Activated CD4-positive, alpha-beta T cell treated with anti-CD3 and anti-CD28 coated beads, Interleukin-2, amount 10 ng/mL, durations not matched to agents 24 days and 14 days (primary cell): ENCODE data around the gene ABHD17B. TPM values are rescaled to one million over a fixed set of nuclear protein-coding genes. Genes with fewer than 3 reads are reported as not detected.
"Not testable (repeated sequence)": the region's sequence is repeated elsewhere in the genome, so short reads cannot be mapped to it uniquely, and the experiment has no call there.

Experiments used
- DNase-seq: peaks from one replicate; pipeline ENCODE4 v3.0.0; 2022
- H3K27ac Mint-ChIP-seq: one replicate; pipeline ENCODE4 v1.8.0; 2022; ENCODE audit warnings: mild to moderate bottlenecking, mixed read lengths
- H3K27me3 Mint-ChIP-seq: one replicate; pipeline ENCODE4 v1.8.0; 2022; ENCODE audit warnings: mixed read lengths
- H3K36me3 Mint-ChIP-seq: one replicate; pipeline ENCODE4 v1.8.0; 2022; ENCODE audit warnings: low read depth, mild to moderate bottlenecking, mixed read lengths
- H3K4me1 Mint-ChIP-seq: one replicate; pipeline ENCODE4 v1.8.0; 2021; ENCODE audit warnings: mixed read lengths
- H3K4me3 Mint-ChIP-seq: one replicate; pipeline ENCODE4 v1.8.0; 2022; ENCODE audit warnings: mild to moderate bottlenecking, moderate library complexity, mixed read lengths
- H3K9me3 Mint-ChIP-seq: one replicate; pipeline ENCODE4 v1.8.0; 2021; ENCODE audit warnings: mixed read lengths
- intact Hi-C: fragments of 100-400 bp; cut with micrococcal nuclease; formaldehyde crosslinking; loops from one replicate; pipeline ENCODE4 v1.15.1; 2023
- total RNA-seq: library from RNA; stranded (reverse); gene quantifications from 2 replicates; pipeline ENCODE4 v1.2.3, GENCODE V29; 2022

Gene ABHD17B
- total RNA-seq, 1 donor from 2014 or later: 19.7 TPM

DNA sequence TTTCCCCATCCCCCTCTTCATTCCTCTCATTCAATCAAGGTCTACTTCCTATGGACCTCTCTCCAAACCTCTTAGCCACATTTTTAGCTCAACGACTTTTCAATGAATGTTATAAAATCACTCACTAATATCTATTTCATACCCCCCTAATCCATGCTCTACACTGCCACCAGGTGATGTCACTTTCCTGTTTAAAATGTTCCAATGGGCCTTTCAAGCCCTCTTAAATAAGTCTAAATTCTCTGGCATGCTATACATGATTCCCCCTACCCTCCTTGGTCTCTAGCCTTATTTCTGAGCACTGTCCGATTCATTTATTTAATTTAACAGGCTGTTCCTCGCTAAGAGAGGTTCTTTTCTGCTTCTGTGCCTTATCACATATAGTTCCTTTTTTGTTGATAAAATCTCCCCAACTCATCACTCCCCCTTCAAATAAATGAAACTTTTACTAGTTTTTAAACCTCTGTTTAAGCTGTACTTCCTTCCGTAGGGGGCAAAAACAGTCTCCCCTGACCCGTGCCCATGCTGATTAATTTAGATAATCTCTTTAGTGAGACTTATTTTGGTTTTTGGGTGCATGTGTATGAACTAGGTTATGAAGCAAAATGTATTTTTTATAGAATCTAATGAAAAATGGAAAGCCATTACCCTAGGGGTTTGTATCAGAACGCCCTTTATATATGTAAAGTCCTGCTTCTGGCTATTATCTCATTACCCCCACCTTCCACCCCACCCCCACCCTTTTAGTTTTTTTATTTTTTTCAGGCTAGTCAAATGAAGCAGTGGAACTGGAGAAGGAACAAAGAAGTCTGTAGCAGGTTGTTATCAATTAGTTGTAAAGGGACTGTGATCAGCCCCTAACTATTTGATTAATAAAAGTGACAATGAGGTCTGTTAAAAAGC is 9.0 kb downstream of the ABHD17B start:
- no peak for DNase-seq
- Mint-ChIP-seq H3K4me3 (peak overlapping the region; percentile 20), H3K27me3 (no peaks in the 10 kb centered on the region), H3K4me1 (peaks cover 56% of the 10 kb centered on the region), H3K9me3 (no peaks in the 10 kb centered on the region), H3K27ac (no peak overlapping the region), H3K36me3 (peaks cover 20% of the 10 kb centered on the region)
- intact Hi-C loops: no loop called here

DNA sequence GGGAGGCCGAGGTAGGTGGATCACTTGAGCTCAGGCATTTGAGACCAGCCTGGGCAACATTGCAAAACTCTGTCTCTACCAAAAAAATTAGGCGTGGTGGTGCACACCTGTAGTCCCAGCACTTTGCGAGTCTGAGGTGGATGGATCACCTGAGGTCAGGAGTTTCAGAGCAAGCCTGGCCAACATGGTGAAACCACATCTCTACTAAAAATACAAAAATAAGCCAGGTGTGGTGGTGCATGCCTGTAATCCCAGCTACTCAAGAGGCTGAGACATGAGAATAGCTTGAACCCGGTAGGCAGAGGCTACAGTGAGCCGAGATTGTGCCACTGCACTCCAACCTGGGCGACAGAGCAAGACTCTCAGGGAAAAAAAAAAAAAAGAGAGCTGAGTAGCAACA is 12.2 kb downstream of the ABHD17B start:
- H3K9me3 Mint-ChIP-seq, H3K36me3 Mint-ChIP-seq, H3K27me3 Mint-ChIP-seq, DNase-seq, H3K4me3 Mint-ChIP-seq: not testable (repeated sequence)
- intact Hi-C loops: loop anchor here (10.0 kb wide), 1 partner anchor 1256 kb away; the partner anchor contains the start of gene ANXA1
- H3K4me1 Mint-ChIP-seq: peaks cover 70% of the 10 kb centered on the region
- H3K27ac Mint-ChIP-seq: peak overlapping the region; percentile 64

DNA sequence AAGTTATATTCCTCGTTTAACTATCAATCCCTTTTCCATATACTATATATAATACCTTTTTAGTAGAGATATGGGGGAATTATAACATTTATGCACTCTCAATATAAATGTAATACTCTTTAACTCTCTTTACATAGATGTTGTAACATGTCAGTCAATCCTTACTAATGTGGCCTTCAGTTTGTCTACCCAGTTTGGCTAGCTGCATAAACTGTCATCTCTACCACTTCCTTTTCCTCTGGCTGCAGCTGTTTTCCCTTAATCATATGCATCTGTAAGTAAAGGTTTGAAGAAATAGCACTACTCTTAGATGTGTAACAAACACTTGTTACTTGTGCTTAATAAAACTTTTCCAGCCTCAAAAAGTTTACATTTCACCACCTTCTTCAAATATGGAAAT is 13.4 kb downstream of the ABHD17B start:
- intact Hi-C loops: loop anchor here (1.0 to 10.0 kb wide), 4 partner anchors 10 to 1257 kb away; partner anchors contain the start of genes ABHD17B, ANXA1 and C9orf85
- Mint-ChIP-seq H3K4me3 (peak overlapping the region; percentile 49), H3K4me1 (peaks cover 72% of the 10 kb centered on the region), H3K27me3 (no peaks in the 10 kb centered on the region), H3K36me3 (peaks cover 7% of the 10 kb centered on the region), H3K27ac (peak overlapping the region; percentile 42), H3K9me3 (no peaks in the 10 kb centered on the region)
- DNase-seq: peak; percentile 80

DNA sequence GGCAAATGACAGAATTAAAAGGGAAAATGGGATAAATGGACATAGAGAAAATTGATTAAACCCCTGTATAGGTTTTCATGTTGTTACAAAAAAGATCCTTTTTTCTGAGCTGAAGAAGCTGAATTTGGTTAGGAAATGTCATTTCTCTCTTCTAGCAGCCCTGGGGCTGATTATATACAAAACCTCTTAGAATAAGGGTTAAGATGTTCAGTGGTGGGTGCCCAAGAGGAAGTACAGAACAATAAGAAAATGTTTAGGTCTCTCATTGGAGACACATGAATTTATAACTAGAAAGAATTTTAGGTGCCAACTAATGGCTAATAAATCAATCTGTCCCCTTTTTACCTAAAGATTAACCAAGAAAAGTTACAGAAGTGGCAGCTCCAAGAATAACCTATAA is 14.2 kb downstream of the ABHD17B start:
- H3K4me3 Mint-ChIP-seq: peak overlapping the region; percentile 67
- peak overlapping the region; percentile 80 for H3K27ac Mint-ChIP-seq
- intact Hi-C loops: loop anchor here (1.0 to 10.0 kb wide), 4 partner anchors 9 to 1258 kb away; partner anchors contain the start of genes ABHD17B, ANXA1 and C9orf85
- H3K27me3 Mint-ChIP-seq: no peaks in the 10 kb centered on the region
- peaks cover 7% of the 10 kb centered on the region for H3K36me3 Mint-ChIP-seq
- no peaks in the 10 kb centered on the region for H3K9me3 Mint-ChIP-seq
- peaks cover 65% of the 10 kb centered on the region for H3K4me1 Mint-ChIP-seq
- DNase-seq: no peak

DNA sequence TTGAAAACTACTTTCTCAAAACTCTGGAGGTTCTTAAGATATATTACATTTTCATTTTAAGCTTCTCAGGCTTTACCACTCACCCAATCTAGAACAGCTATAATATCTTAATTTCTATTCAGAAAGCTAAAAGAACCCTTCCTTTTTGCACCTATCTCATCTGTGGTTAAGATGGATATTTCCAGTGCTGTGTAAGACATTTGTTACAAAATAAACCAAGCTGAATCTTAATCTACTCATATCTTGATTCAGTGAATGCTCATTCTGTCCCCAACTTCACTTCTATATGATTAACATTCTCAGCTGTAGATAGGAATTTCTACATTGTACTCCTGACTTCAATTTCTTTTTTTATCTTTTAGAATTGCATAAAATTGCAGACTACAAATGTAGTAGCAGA is 15.0 kb downstream of the ABHD17B start:
- Mint-ChIP-seq H3K4me3 (peak overlapping the region; percentile 67), H3K36me3 (peaks cover 7% of the 10 kb centered on the region), H3K27me3 (no peaks in the 10 kb centered on the region), H3K4me1 (peaks cover 58% of the 10 kb centered on the region), H3K27ac (peak overlapping the region; percentile 50), H3K9me3 (no peaks in the 10 kb centered on the region)
- DNase-seq: no peak
- intact Hi-C loops: loop anchor here (2.0 to 10.0 kb wide), 2 partner anchors 37 to 1259 kb away; partner anchors contain the start of gene ANXA1

DNA sequence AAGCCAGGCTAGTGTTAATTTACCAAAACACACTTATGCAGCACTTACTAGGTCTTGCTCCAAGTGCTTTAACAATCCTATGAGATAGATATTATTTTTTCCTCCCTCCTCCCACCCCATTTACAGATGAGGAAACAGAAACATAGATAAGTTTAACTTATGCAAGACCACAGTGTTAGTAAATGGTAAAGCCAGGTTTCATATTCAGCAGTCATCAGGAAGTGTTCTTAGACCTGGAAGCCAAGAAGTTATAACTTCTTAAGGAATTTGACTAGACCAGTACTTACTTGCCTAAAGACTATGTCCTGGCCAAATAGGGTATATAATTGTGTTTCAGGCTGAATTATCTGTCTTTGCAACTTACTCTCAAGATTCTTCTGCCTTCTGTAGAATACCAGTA is 15.9 kb downstream of the ABHD17B start:
- Mint-ChIP-seq H3K4me3 (peak overlapping the region; percentile 67), H3K9me3 (no peaks in the 10 kb centered on the region), H3K27me3 (no peaks in the 10 kb centered on the region), H3K36me3 (peaks cover 7% of the 10 kb centered on the region), H3K27ac (peak overlapping the region; percentile 50), H3K4me1 (peaks cover 55% of the 10 kb centered on the region)
- DNase-seq: no peak
- intact Hi-C loops: loop anchor here (10.0 kb wide), 1 partner anchor 1260 kb away; the partner anchor contains the start of gene ANXA1

DNA sequence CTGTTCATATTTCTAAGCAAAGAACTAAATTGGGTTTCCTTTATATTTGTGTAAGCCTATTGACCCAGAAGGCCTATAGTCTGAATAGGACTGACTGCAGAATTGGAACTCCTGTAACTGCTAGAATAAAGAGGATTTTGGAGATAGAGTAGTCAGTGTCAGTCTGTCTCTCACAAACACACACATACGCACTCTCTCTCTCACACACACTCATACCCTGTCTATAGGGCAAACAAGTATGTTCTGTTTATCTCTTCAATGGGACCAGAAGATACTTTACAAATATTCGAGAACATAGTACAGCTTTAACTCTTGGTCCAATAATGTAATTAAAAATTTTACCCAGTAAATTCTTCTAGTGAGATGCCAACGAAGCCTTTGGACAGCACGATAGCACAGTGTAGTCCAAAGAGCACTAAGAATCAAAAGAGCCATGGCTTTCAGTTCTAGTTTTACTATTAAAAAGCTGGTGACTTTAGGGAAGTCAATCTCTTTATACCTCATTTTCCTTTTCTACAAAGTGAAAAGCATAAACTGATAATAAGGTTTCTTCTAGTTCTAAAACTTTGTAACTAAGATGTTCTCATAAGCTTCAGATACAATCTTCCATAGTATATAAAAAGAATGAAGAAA is 19.3 kb downstream of the ABHD17B start:
- Mint-ChIP-seq H3K4me3 (no peak overlapping the region), H3K27ac (no peak overlapping the region), H3K27me3 (no peaks in the 10 kb centered on the region), H3K36me3 (peaks cover 15% of the 10 kb centered on the region), H3K4me1 (peaks cover 36% of the 10 kb centered on the region), H3K9me3 (no peaks in the 10 kb centered on the region)
- DNase-seq: no peak
- intact Hi-C loops: loop anchor here (10.0 kb wide), 1 partner anchor 1263 kb away; the partner anchor contains the start of gene ANXA1

DNA sequence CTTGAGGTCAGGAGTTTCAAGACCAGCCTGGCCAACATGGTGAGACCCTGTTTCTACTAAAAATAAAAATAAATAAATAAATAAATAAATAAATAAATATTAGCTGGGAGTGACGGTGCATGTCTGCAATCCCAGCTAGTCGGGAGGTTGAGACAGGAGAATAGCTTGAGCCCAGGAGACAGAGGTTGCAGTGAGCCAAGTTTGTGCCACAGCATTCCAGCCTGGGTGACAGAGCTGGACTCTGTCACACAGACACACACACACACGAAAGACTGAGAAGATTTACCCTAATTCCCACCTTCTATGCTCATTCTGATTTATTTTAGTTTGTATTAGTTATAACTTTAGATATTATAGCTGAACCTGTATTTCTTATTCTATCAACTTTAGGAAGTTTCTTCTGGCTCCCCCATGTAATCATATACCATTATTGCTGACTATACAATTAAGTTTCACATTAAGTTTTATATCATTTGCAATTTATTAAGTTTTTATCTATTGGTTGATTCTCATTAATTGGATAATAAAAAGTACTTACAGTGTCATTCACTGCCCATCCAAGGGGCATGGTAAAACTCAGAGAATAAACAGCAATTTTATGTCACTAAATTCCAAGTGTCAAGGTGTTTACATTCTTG is 20.8 kb downstream of the ABHD17B start:
- Mint-ChIP-seq H3K36me3 (peaks cover 23% of the 10 kb centered on the region), H3K4me3 (no peak overlapping the region), H3K9me3 (no peaks in the 10 kb centered on the region), H3K4me1 (peaks cover 32% of the 10 kb centered on the region), H3K27me3 (no peaks in the 10 kb centered on the region), H3K27ac (no peak overlapping the region)
- intact Hi-C loops: loop anchor here (10.0 kb wide), 1 partner anchor 1265 kb away; the partner anchor contains the start of gene ANXA1
- DNase-seq: no peak

DNA sequence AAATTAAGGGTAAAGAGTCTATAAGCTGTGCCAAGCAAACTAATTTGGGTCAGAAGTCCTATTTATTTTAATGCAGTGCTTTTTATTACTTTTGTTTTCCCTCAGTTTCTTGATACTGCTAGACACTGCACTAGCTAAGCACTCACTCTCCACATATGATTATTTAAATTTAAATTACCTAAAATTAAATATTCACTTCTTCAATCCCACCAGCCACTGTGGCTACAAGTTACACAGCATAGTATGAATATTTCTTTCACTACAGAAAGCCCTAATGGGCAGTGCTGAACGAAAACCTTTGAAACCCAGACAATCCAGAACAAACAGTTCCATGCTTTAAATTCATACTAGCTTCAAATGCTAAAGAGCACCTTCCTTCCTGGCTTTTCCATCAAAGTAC is 23.6 kb downstream of the ABHD17B start:
- no peaks in the 10 kb centered on the region for H3K27me3 Mint-ChIP-seq
- peaks cover 21% of the 10 kb centered on the region for H3K4me1 Mint-ChIP-seq
- H3K36me3 Mint-ChIP-seq: peaks cover 41% of the 10 kb centered on the region
- intact Hi-C loops: loop anchor here (1.0 to 2.0 kb wide), 2 partner anchors 10 to 29 kb away; no protein-coding TSS in a partner anchor
- DNase-seq: no peak
- H3K4me3 Mint-ChIP-seq: peak overlapping the region; percentile 9
- H3K27ac Mint-ChIP-seq: no peak overlapping the region
- peaks cover 12% of the 10 kb centered on the region for H3K9me3 Mint-ChIP-seq

DNA sequence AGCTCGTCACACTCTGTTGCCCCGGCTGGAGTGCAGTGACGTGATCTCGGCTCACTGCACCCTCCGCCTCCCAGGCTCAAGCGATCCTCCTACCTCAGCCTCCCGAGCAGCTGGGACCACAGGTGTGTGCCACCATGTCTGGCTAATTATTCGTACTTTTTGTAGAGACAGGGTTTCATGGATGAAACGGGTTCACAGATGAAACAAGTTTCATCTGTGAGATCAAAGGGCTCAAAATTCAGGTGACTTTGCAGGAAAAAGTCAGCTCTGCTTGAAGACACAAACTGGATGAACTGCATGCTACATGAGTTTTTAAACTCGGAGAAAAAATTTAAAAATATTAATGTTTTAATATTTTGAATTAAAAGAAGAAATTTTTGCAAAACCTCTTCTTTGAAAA is 24.5 kb downstream of the ABHD17B start:
- intact Hi-C loops: loop anchor here (2.0 kb wide), 1 partner anchor 28 kb away; no protein-coding TSS in a partner anchor
- no peak for DNase-seq
- peaks cover 21% of the 10 kb centered on the region for H3K4me1 Mint-ChIP-seq
- no peak overlapping the region for H3K4me3 Mint-ChIP-seq
- H3K9me3 Mint-ChIP-seq: peaks cover 12% of the 10 kb centered on the region
- H3K36me3 Mint-ChIP-seq: peaks cover 49% of the 10 kb centered on the region
- no peaks in the 10 kb centered on the region for H3K27me3 Mint-ChIP-seq
- H3K27ac Mint-ChIP-seq: peak overlapping the region; percentile 73

DNA sequence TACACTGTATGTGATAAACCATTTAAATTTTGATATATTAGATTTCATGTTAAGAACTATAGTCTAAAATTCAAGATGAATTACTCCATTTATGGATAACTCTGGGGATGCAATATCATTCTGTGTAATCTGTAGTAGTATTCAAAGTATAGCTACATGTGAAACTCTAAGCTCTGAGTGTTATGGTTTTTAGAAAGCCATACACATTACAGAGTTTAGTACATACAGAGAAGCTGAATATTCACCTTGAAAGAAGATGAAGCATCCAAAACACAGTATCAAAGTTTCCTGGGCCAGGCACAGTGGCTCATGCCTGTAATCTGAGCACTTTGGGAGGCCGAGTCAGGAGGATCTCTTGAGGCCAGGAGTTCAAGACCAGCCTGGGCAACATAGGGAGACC is 25.0 kb downstream of the ABHD17B start:
- Mint-ChIP-seq H3K9me3 (peaks cover 12% of the 10 kb centered on the region), H3K27me3 (no peaks in the 10 kb centered on the region), H3K4me3 (no peak overlapping the region), H3K27ac (peak overlapping the region; percentile 73), H3K4me1 (peaks cover 21% of the 10 kb centered on the region), H3K36me3 (peaks cover 54% of the 10 kb centered on the region)
- intact Hi-C loops: loop anchor here (2.0 kb wide), 1 partner anchor 27 kb away; no protein-coding TSS in a partner anchor
- no peak for DNase-seq

DNA sequence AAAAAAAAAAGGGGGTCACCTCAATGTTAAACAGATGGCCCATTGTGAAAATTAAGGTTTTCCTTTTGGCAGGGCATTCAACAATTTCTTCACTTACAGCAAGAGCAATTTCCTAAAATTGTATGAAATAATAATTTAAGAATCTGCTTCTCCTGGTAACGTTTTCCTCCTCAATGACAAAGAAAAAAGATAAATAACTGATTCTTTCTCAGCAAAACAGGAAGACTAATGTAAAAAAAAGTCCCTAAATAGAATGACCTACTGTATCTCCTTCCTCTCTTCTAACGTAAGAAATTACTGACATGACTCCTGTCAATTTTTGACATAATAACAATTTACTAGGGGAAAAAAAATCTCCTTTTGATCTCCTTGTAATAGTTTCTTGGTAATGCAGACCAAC is 25.5 kb downstream of the ABHD17B start:
- Mint-ChIP-seq H3K4me1 (peaks cover 21% of the 10 kb centered on the region), H3K36me3 (peaks cover 57% of the 10 kb centered on the region), H3K4me3 (no peak overlapping the region), H3K27ac (peak overlapping the region; percentile 73), H3K9me3 (peaks cover 12% of the 10 kb centered on the region), H3K27me3 (no peaks in the 10 kb centered on the region)
- no peak for DNase-seq
- intact Hi-C loops: no loop called here

DNA sequence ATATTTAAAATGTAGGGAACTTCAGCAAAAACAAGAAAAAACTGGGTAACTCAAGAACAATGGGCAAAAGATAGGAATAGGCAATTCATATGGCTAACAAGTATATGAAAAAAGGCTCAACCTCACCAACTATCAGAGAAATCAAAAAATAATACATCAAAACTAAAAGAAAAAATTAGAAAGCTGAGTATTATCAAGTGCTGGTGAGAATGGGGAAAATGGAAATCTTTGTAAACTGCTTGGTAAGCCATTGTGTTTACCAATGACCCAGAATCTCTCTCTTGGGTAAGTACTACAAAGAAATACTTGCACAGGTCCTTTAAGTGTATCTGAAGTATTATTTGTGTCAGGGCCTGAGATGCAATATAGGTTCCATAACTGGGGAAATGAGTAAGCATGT is 27.0 kb downstream of the ABHD17B start:
- no peaks in the 10 kb centered on the region for H3K27me3 Mint-ChIP-seq
- DNase-seq: no peak
- H3K36me3 Mint-ChIP-seq: peaks cover 59% of the 10 kb centered on the region
- peaks cover 21% of the 10 kb centered on the region for H3K4me1 Mint-ChIP-seq
- intact Hi-C loops: no loop called here
- no peak overlapping the region for H3K4me3 Mint-ChIP-seq
- H3K27ac Mint-ChIP-seq: no peak overlapping the region
- H3K9me3 Mint-ChIP-seq: peaks cover 16% of the 10 kb centered on the region
